CD14-positive monocyte (primary cell): ENCODE data around the gene MRTFA. TPM values are rescaled to one million over a fixed set of nuclear protein-coding genes. Genes with fewer than 3 reads are reported as not detected.
A peak's percentile ranks its signal among the peaks of the same experiment; 100 is the strongest.

Experiments used
- DNase-seq, 3 donors: peaks; one replicate each; pipeline ENCODE4 v3.0.0-alpha.2; 2011 to 2022
- H2AFZ ChIP-seq: 2 replicates; pipeline ENCODE4 v1.6.0; 2012; ENCODE audit warnings: mild to moderate bottlenecking, low read depth, low read length, inconsistent platforms; ENCODE audit not compliant: insufficient read depth, poor library complexity, severe bottlenecking
- H3K27ac ChIP-seq, 2 donors: 1 replicate in 1 of 2; 2 replicates in 1 of 2; pipeline ENCODE4 v1.5.1; 2012 to 2013; ENCODE audit warnings: low read length in 2 of 2, control low read depth in 1 of 2, inconsistent platforms in 1 of 2, low read depth in 1 of 2, mild to moderate bottlenecking in 1 of 2
- H3K27me3 ChIP-seq, 2 donors: one replicate each; pipeline versions ENCODE4 v1.6.0 to v1.6.1; 2011 to 2013; ENCODE audit warnings: low read length in 2 of 2; ENCODE audit not compliant: control insufficient read depth in 2 of 2, insufficient read depth in 2 of 2
- H3K36me3 ChIP-seq, 2 donors: replicated peaks in 1 of 2; 1 replicate in 1 of 2; 2 replicates in 1 of 2; pipeline versions ENCODE4 v1.5.1 to v1.6.1; 2012 to 2013; ENCODE audit warnings: low read length in 2 of 2, control low read depth in 1 of 2, inconsistent platforms in 1 of 2, mild to moderate bottlenecking in 1 of 2; ENCODE audit not compliant: insufficient read depth in 2 of 2, control insufficient read depth in 1 of 2
- H3K4me1 ChIP-seq, 2 donors: 1 replicate in 1 of 2; 2 replicates in 1 of 2; pipeline versions ENCODE4 v1.5.1 to v1.6.1; 2012 to 2013; ENCODE audit warnings: low read length in 2 of 2, control low read depth in 1 of 2, inconsistent platforms in 1 of 2, mild to moderate bottlenecking in 1 of 2, moderate library complexity in 1 of 2; ENCODE audit not compliant: insufficient read depth in 2 of 2, control insufficient read depth in 1 of 2
- H3K4me2 ChIP-seq: replicated peaks from 2 replicates; pipeline ENCODE3; 2012; ENCODE audit warnings: low read length, moderate library complexity, mild to moderate bottlenecking; ENCODE audit not compliant: poor library complexity, severe bottlenecking; ENCODE audit errors: extremely low read depth
- H3K4me3 ChIP-seq, 3 experiments: fragments of 200-600 bp in 1 of 3; sonication (generic) in 1 of 3; replicated peaks in 1 of 3; 1 replicate in 2 of 3; 2 replicates in 1 of 3; pipeline ENCODE4 v1.5.1; 2011 to 2013; ENCODE audit warnings: low read length in 3 of 3, mild to moderate bottlenecking in 3 of 3, control low read depth in 2 of 3, low read depth in 2 of 3, inconsistent platforms in 1 of 3, moderate library complexity in 1 of 3
- H3K79me2 ChIP-seq: 2 replicates; pipeline ENCODE4 v1.6.0; 2012; ENCODE audit warnings: mild to moderate bottlenecking, control low read depth, inconsistent platforms, low read length, moderate library complexity; ENCODE audit not compliant: insufficient read depth
- H3K9ac ChIP-seq: 2 replicates; pipeline ENCODE4 v1.6.0; 2017; ENCODE audit warnings: low read length, mild to moderate bottlenecking; ENCODE audit not compliant: insufficient read depth, poor library complexity, severe bottlenecking
- H3K9me3 ChIP-seq, 2 donors: replicated peaks in 1 of 2; 1 replicate in 1 of 2; 2 replicates in 1 of 2; pipeline versions ENCODE4 v1.5.1 to v1.6.1; 2012 to 2013; ENCODE audit warnings: low read length in 2 of 2, control low read depth in 1 of 2; ENCODE audit not compliant: control insufficient read depth in 1 of 2, insufficient read depth in 1 of 2
- H4K20me1 ChIP-seq: 2 replicates; pipeline ENCODE4 v1.6.0; 2012; ENCODE audit warnings: mild to moderate bottlenecking, low read length, control low read depth, moderate library complexity; ENCODE audit not compliant: insufficient read depth
- H3K27ac Mint-ChIP-seq, 7 donors: one replicate each; pipeline ENCODE4 v1.8.0; 2020; ENCODE audit warnings: mild to moderate bottlenecking in 7 of 7, mixed read lengths in 7 of 7, moderate library complexity in 6 of 7, inconsistent platforms in 2 of 7
- H3K27me3 Mint-ChIP-seq, 3 donors: one replicate each; pipeline ENCODE4 v1.8.0; 2021 to 2022; ENCODE audit warnings: low read depth in 3 of 3, mild to moderate bottlenecking in 3 of 3, mixed read lengths in 3 of 3, moderate library complexity in 3 of 3, inconsistent platforms in 1 of 3
- H3K36me3 Mint-ChIP-seq, 2 donors: one replicate each; pipeline ENCODE4 v1.8.0; 2020; ENCODE audit warnings: mixed read lengths in 2 of 2, inconsistent platforms in 1 of 2, mild to moderate bottlenecking in 1 of 2
- H3K4me1 Mint-ChIP-seq: one replicate; pipeline ENCODE4 v1.8.0; 2020; ENCODE audit warnings: mild to moderate bottlenecking, mixed read lengths
- H3K4me3 Mint-ChIP-seq, 2 donors: one replicate each; pipeline ENCODE4 v1.8.0; 2020; ENCODE audit warnings: mild to moderate bottlenecking in 2 of 2, mixed read lengths in 2 of 2, moderate library complexity in 1 of 2
- H3K9me3 Mint-ChIP-seq, 7 donors: one replicate each; pipeline ENCODE4 v1.8.0; 2020 to 2022; ENCODE audit warnings: mixed read lengths in 7 of 7, mild to moderate bottlenecking in 6 of 7, moderate library complexity in 6 of 7, inconsistent platforms in 2 of 7
- WGBS: methylation state at CpG from one replicate; pipeline ENCODE4 v1.1.5; 2013; ENCODE audit warnings: missing lambda C conversion rate; ENCODE audit not compliant: insufficient coverage; 5-methylcytosine and 5-hydroxymethylcytosine counted together
- intact Hi-C, 2 donors: fragments of 100-400 bp; cut with micrococcal nuclease; formaldehyde crosslinking; loops; one replicate each; pipeline versions ENCODE4 v1.15.0 to v1.15.1; 2023
- polyA plus RNA-seq, 3 donors: library from polyadenylated mRNA; depleted of rRNA in 1 of 3; unstranded in 2 of 3; stranded (reverse) in 1 of 3; fragments of 300-500 nt in 2 of 3; fragments of >200 nt in 1 of 3; fragmentation: Illumina TruSeq in 2 of 3; gene quantifications; 1 replicate in 2 of 3; 2 replicates in 1 of 3; pipeline ENCODE4 v1.2.3, GENCODE V29; 2012 to 2021
- TF ChIP-seq, protein P1 (sequence below): fragments of 200-600 bp; IDR thresholded peaks from one replicate; pipeline ENCODE4 v1.8.0; 2022; ENCODE audit warnings: antibody characterized with exemption, mild to moderate bottlenecking

The MRTFA gene
- polyA plus RNA-seq, 3 donors: 14.1 to 33.8 (median 18.9) TPM

DNA sequence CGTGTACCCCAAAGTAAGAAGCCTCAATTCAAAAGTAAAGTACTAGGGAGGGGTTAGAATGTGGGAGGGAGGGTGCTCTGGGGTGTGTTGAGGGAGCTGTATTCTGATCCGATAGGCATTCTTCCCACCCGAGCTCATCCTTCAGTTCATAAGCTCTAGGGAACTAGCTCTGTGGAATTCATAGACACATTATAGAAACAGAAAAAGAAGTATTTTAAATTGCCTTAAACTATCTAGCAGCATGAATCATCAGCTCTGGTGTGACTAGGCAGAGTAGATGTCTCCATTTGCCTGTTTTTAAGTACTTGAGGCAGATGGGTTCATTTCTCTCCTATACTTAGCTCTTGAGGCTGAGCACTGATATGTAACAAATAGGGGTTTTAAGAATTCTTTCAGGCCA is 273.5 kb downstream of the MRTFA start:
- Histone ChIP-seq H3K9ac (no peak overlapping the region), H3K4me2 (no peak overlapping the region), H3K27me3 (no peaks in the 10 kb centered on the region), H3K27ac (no peak overlapping the region), H3K4me3 (no peak overlapping the region), H2AFZ (no peak overlapping the region), H3K79me2 (no peaks in the 10 kb centered on the region), H4K20me1 (no peaks in the 10 kb centered on the region), H3K9me3 (no peaks in the 10 kb centered on the region), H3K4me1 (no peaks in the 10 kb centered on the region), H3K36me3 (peaks cover 94 to 100% of the 10 kb centered on the region in 2 donors)
- H3K36me3 Mint-ChIP-seq: peaks cover 95 to 98% of the 10 kb centered on the region in 2 donors
- no peaks in the 10 kb centered on the region for H3K9me3 Mint-ChIP-seq
- H3K4me3 Mint-ChIP-seq: no peak overlapping the region
- no CpG with 5 or more reads among the region's 3 CpGs for WGBS
- no peaks in the 10 kb centered on the region for H3K4me1 Mint-ChIP-seq
- peaks cover 0 to 2% (median 0%) of the 10 kb centered on the region in 3 donors for H3K27me3 Mint-ChIP-seq
- DNase-seq: no peak
- H3K27ac Mint-ChIP-seq: peak overlapping the region in 1 of 7 donors; percentile 61
- TF ChIP-seq, protein P1, sequence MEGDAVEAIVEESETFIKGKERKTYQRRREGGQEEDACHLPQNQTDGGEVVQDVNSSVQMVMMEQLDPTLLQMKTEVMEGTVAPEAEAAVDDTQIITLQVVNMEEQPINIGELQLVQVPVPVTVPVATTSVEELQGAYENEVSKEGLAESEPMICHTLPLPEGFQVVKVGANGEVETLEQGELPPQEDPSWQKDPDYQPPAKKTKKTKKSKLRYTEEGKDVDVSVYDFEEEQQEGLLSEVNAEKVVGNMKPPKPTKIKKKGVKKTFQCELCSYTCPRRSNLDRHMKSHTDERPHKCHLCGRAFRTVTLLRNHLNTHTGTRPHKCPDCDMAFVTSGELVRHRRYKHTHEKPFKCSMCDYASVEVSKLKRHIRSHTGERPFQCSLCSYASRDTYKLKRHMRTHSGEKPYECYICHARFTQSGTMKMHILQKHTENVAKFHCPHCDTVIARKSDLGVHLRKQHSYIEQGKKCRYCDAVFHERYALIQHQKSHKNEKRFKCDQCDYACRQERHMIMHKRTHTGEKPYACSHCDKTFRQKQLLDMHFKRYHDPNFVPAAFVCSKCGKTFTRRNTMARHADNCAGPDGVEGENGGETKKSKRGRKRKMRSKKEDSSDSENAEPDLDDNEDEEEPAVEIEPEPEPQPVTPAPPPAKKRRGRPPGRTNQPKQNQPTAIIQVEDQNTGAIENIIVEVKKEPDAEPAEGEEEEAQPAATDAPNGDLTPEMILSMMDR: no peak
- intact Hi-C loops: no loop called here

DNA sequence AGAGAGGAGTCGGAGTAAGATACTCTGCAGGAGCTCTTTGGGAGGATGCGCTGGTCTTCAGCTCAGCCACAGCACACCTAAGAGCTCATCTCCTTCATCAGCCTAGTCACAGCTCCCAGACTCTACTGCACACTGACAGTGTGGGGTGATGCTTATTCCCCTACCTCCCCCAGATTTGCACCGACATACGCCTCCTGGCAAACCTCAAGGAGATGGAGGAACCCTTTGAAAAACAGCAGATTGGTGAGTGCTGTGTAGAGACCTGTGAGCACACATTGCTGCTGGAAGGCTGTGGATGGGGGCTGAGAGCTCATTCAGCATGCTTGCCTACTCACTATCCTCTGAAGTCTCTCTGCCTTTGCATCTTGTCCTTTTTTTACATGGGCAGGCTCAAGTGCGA is 275.4 kb downstream of the MRTFA start:
- no peak overlapping the region for H3K4me3 Mint-ChIP-seq
- H3K27ac Mint-ChIP-seq: peak overlapping the region in 1 of 7 donors; percentile 10
- peaks cover 87 to 97% of the 10 kb centered on the region in 2 donors for H3K36me3 Mint-ChIP-seq
- DNase-seq: no peak
- intact Hi-C loops: no loop called here
- H3K36me3 ChIP-seq: peaks cover 85 to 99% of the 10 kb centered on the region in 2 donors
- no peaks in the 10 kb centered on the region for H3K27me3 ChIP-seq
- no peaks in the 10 kb centered on the region for H3K9me3 ChIP-seq
- no peak overlapping the region for H3K4me3 ChIP-seq
- H4K20me1 ChIP-seq: no peaks in the 10 kb centered on the region
- peaks cover 0 to 3% (median 0%) of the 10 kb centered on the region in 3 donors for H3K27me3 Mint-ChIP-seq
- no peaks in the 10 kb centered on the region for H3K4me1 Mint-ChIP-seq
- no peak overlapping the region for H3K9ac ChIP-seq
- TF ChIP-seq, protein P1: no peak
- 93% methylated on average over 3 of the region's 5 CpGs for WGBS
- H3K4me1 ChIP-seq: no peaks in the 10 kb centered on the region
- no peak overlapping the region for H2AFZ ChIP-seq
- H3K9me3 Mint-ChIP-seq: no peaks in the 10 kb centered on the region
- H3K27ac ChIP-seq: no peak overlapping the region
- H3K4me2 ChIP-seq: no peak overlapping the region
- H3K79me2 ChIP-seq: no peaks in the 10 kb centered on the region

Other genes starting within 250 kb of the MRTFA start
- gene MCHR1, start 42.8 kb upstream of the MRTFA start, polyA plus RNA-seq: under 1 TPM in 2 of 3 donors, not detected in 1; 0.05 to 0.09 TPM
- gene SLC25A17, start 182.6 kb upstream of the MRTFA start, polyA plus RNA-seq: 10 to 100 TPM in 1 of 3 donors, 1 to 10 TPM in 2; 7.3 to 10.6 (median 8.8) TPM
- gene ST13, start 219.9 kb upstream of the MRTFA start, polyA plus RNA-seq: 10 to 100 TPM; 56.1 to 81.3 (median 67.2) TPM
- gene XPNPEP3, start 220.4 kb upstream of the MRTFA start, polyA plus RNA-seq: 1 to 10 TPM; 3.6 to 9.4 (median 7.3) TPM
- not detected for gene DNAJB7, start 225.4 kb upstream of the MRTFA start, polyA plus RNA-seq